HepG2 (cell line): ENCODE measurements around the gene FAM81B. TPM values are rescaled to one million over a fixed set of nuclear protein-coding genes. Genes with fewer than 3 reads are reported as not detected.
A peak's percentile ranks its signal among the peaks of the same experiment; 100 is the strongest.
"Not testable (repeated sequence)": the region's sequence is repeated elsewhere in the genome, so short reads cannot be mapped to it uniquely, and the experiment has no call there.

Source experiments
- ATAC-seq: fragments of 200-7000 bp; cut with Tn5 transposase; 3 replicates; pipeline ENCODE4 v1.9.1; 2020; ENCODE audit warnings: mild to moderate bottlenecking, moderate library complexity
- BruUV-seq: library from RNA; stranded (reverse); fragments of 400-500 nt; replicated peaks from 2 replicates; lab custom pipeline; 2021; lab: Mats Ljungman, UMichigan
- CTCF ChIA-PET: fragments of 300-600 bp; formaldehyde crosslinking; extraction: SDS; loops from one replicate; lab custom pipeline; 2021; ENCODE audit warnings: low total read pairs, inconsistent platforms, low intra/inter-chr PET ratio; lab: Yijun Ruan, JAX
- POLR2A ChIA-PET: fragments of 350-600 bp; sonication (Branson Sonifier 250); formaldehyde crosslinking; loops from one replicate; lab custom pipeline; 2020; ENCODE audit warnings: antibody characterized with exemption, inconsistent platforms; lab: Yijun Ruan, JAX
- DNase-seq: peaks from one replicate; pipeline ENCODE4 v3.0.0-alpha.2; 2015; ENCODE audit warnings: low spot score
- FAIRE-seq: peaks from 3 replicates; lab custom pipeline; 2011; peaks lifted over from hg19 to GRCh38; lab: Jason Lieb, UNC
- H2AFZ ChIP-seq: one replicate; pipeline ENCODE4 v1.6.1; 2011; ENCODE audit warnings: low read length, inconsistent platforms
- H3K27ac ChIP-seq: fragments of 300-600 bp; 3 replicates; pipeline ENCODE4 v1.8.0; 2011; ENCODE audit warnings: mixed run types, mild to moderate bottlenecking, mixed read lengths, low read length, inconsistent platforms; ENCODE audit not compliant: insufficient read depth; ENCODE audit errors: extremely low read length
- H3K27me3 ChIP-seq, 2 experiments: fragments of 200-600 bp in 1 of 2; 2 replicates in 1 of 2; 3 replicates in 1 of 2; pipeline versions ENCODE4 v1.6.0 to v1.8.0; 2011; ENCODE audit warnings: low read length in 2 of 2, mild to moderate bottlenecking in 2 of 2, moderate library complexity in 2 of 2, inconsistent platforms in 1 of 2; ENCODE audit not compliant: insufficient read depth in 2 of 2, control insufficient read depth in 1 of 2
- H3K36me3 ChIP-seq, 2 experiments: fragments of 200-600 bp in 1 of 2; replicated peaks in 1 of 2; 2 replicates in 1 of 2; 3 replicates in 1 of 2; pipeline versions ENCODE4 v1.5.1 to v1.8.0; 2011; ENCODE audit warnings: low read length in 2 of 2, inconsistent platforms in 1 of 2; ENCODE audit not compliant: insufficient read depth in 2 of 2, control insufficient read depth in 1 of 2
- H3K4me1 ChIP-seq: 2 replicates; pipeline ENCODE4 v1.5.1; 2012; ENCODE audit warnings: low read length, inconsistent platforms; ENCODE audit not compliant: insufficient read depth
- H3K4me2 ChIP-seq: 2 replicates; pipeline ENCODE4 v1.6.0; 2011; ENCODE audit warnings: low read depth, low read length, inconsistent platforms
- H3K4me3 ChIP-seq, 3 experiments: fragments of 200-600 bp in 1 of 3; sonication (generic), shearing (Covaris generic) in 1 of 3; replicated peaks in 1 of 3; 2 replicates each; pipeline ENCODE4 v1.5.1; 2011 to 2016; ENCODE audit warnings: low read length in 3 of 3, inconsistent platforms in 2 of 3, low read depth in 2 of 3, mild to moderate bottlenecking in 2 of 3, control low read depth in 1 of 3, mixed read lengths in 1 of 3; ENCODE audit not compliant: insufficient read depth in 1 of 3
- H3K79me2 ChIP-seq: one replicate; pipeline ENCODE4 v1.6.1; 2011; ENCODE audit warnings: low read length, inconsistent platforms; ENCODE audit not compliant: insufficient read depth
- H3K9ac ChIP-seq: 2 replicates; pipeline ENCODE4 v1.6.0; 2011; ENCODE audit warnings: mild to moderate bottlenecking, low read depth, low read length, inconsistent platforms; ENCODE audit not compliant: insufficient read depth
- H3K9me3 ChIP-seq: 2 replicates; pipeline ENCODE4 v1.5.1; 2012; ENCODE audit warnings: mild to moderate bottlenecking, low read length
- H4K20me1 ChIP-seq: 2 replicates; pipeline ENCODE4 v1.6.0; 2011; ENCODE audit warnings: inconsistent platforms, mild to moderate bottlenecking, low read length, moderate library complexity; ENCODE audit not compliant: insufficient read depth
- MAFF ChIP-seq: IDR thresholded peaks from 2 replicates; pipeline ENCODE4 v1.6.1; 2011; ENCODE audit warnings: low read depth, low read length, improper control_type of control experiment
- MAFK ChIP-seq, 2 experiments: IDR thresholded peaks in 1 of 2; conservative IDR thresholded peaks in 1 of 2; 2 replicates each; pipeline ENCODE4 v1.6.1; 2011; ENCODE audit warnings: improper control_type of control experiment in 2 of 2, low read length in 2 of 2
- ZNF451 ChIP-seq: sonication (generic); formaldehyde crosslinking; IDR thresholded peaks from 2 replicates; pipeline ENCODE4 v1.5.0; 2020; ENCODE audit warnings: mild to moderate bottlenecking, missing genetic modification reagents
- ZNF777 ChIP-seq: sonication (generic); formaldehyde crosslinking; IDR thresholded peaks from 2 replicates; pipeline ENCODE4 v1.4.0; 2020; ENCODE audit warnings: missing genetic modification reagents
- WGBS: methylation state at CpG from one replicate; pipeline ENCODE4 v1.1.6; 2017; ENCODE audit warnings: low lambda C conversion rate; 5-methylcytosine and 5-hydroxymethylcytosine counted together
- in situ Hi-C: cut with HindIII; loops from 2 replicates; pipeline ENCODE4 v1.10.0; 2017; ENCODE audit warnings: low pct_unique_long_range_greater_than_20kb; ENCODE audit not compliant: extremely low pct_ligation_motif_present
- intact Hi-C: fragments of 100-400 bp; cut with micrococcal nuclease; formaldehyde crosslinking; loops from one replicate; pipeline ENCODE4 v1.10.0; 2022; ENCODE audit not compliant: unreplicated experiment
- polyA plus RNA-seq, 8 experiments: library from polyadenylated mRNA; depleted of rRNA in 3 of 8; stranded (reverse) in 7 of 8; unstranded in 1 of 8; fragments of >200 nt; fragmentation: Illumina TruSeq in 4 of 8; extraction: Trizol in 4 of 8; gene quantifications; 2 replicates each; pipeline versions ENCODE4 v1.2.1 to v1.2.3, GENCODE V29; 2011 to 2016; ENCODE audit warnings: low read depth in 4 of 8, missing spikeins in 1 of 8, mixed read lengths in 1 of 8; ENCODE audit not compliant: insufficient read depth in 1 of 8
- total RNA-seq, 5 experiments: library from RNA; depleted of rRNA; stranded (reverse); fragments of >200 nt; fragmentation: Illumina TruSeq; extraction: Trizol; gene quantifications; 2 replicates each; pipeline ENCODE4 v1.2.3, GENCODE V29; 2016; ENCODE audit warnings: low read depth in 1 of 5

FAM81B gene
- total and polyA plus RNA-seq, 2 of the 13 experiments (the other 11 are each of a cell fraction or from before 2014, with no cell fraction given), result not detected

GRCh38 chr5:95391965-95392364 lies 799 bp downstream of the FAM81B start:
- H3K27ac ChIP-seq, in situ Hi-C loops, H3K36me3 ChIP-seq, FAIRE-seq, BruUV-seq, intact Hi-C loops, H2AFZ ChIP-seq, H3K79me2 ChIP-seq, H3K4me3 ChIP-seq, ATAC-seq, H4K20me1 ChIP-seq, H3K9ac ChIP-seq, CTCF ChIA-PET, DNase-seq, H3K9me3 ChIP-seq, H3K4me1 ChIP-seq, H3K4me2 ChIP-seq, POLR2A ChIA-PET, H3K27me3 ChIP-seq: not testable (repeated sequence)
- WGBS, result 41% methylated on average over 3 of the region's 3 CpGs

GRCh38 chr5:95392593-95393182 lies 1.5 kb downstream of the FAM81B start:
- Histone ChIP-seq H2AFZ (no peak overlapping the region), H3K4me1 (no peaks in the 10 kb centered on the region), H3K4me3 (no peak overlapping the region), H3K36me3 (no peaks in the 10 kb centered on the region), H3K4me2 (no peak overlapping the region), H3K27me3 (no peaks in the 10 kb centered on the region; a peak in 1 of 5 replicates), H3K79me2 (no peaks in the 10 kb centered on the region), H3K9ac (no peak overlapping the region), H4K20me1 (no peaks in the 10 kb centered on the region), H3K9me3 (no peaks in the 10 kb centered on the region), H3K27ac (no peak overlapping the region)
- FAIRE-seq (no peak), DNase-seq (peak; percentile 7), ATAC-seq (no peak)
- intact Hi-C loops (no loop called here), in situ Hi-C loops (no loop called here)
- CTCF ChIA-PET, result no interaction called here
- 0% methylated on average over 1 of the region's 1 CpG for WGBS
- POLR2A ChIA-PET, result no interaction called here
- no TSS peak for BruUV-seq
- TF ChIP-seq MAFK (conservative IDR thresholded peaks at IDR 0.05 in 1 of 2, IDR thresholded peaks at IDR 0.05 in 1 of 2; ENCODE audit: low read length in 2 of 2) (peak; percentile 61 to 63; a peak in 3 of 4 replicates), ZNF777 (no peak), ZNF451 (CRISPR knock-in tag) (no peak), MAFF (peak; percentile 56; the same call in 1 of the 2 replicates)
